ENCODE measurements around the gene C6orf47. TPM values are rescaled to one million over a fixed set of nuclear protein-coding genes. Genes with fewer than 3 reads are reported as not detected.

Gene C6orf47
- total RNA-seq, 1 experiment from 2014 or later: 22.4 TPM

GRCh38 chr6:31701666-31702404 lies 41.3 kb upstream of the C6orf47 start:
- no TSS peak for BruUV-seq (replicated peaks)
- DNase-seq (ENCODE audit: low read depth, low spot score): no peak
- CTCF ChIA-PET: no interaction called here
- H3K27me3 ChIP-seq (ENCODE audit: control insufficient read depth, insufficient read depth, low read length): no peaks in the 10 kb centered on the region
- peaks cover 7% of the 10 kb centered on the region; the same call in 1 of the 2 replicates for H3K4me1 ChIP-seq (ENCODE audit: control insufficient read depth, insufficient read depth, low read length)
- no peak for TF ChIP-seq SIN3A (IDR thresholded peaks at IDR 0.05; ENCODE audit: borderline replicate concordance, insufficient read depth, low read depth, low read length)
- no peak for TF ChIP-seq TCF7L2 (IDR thresholded peaks at IDR 0.05; ENCODE audit: low read depth, low read length)
- TF ChIP-seq REST (IDR thresholded peaks at IDR 0.05; ENCODE audit: insufficient read depth in 1 of 2, low read depth in 2 of 2, low read length in 1 of 2): no peak
- no peak for TF ChIP-seq CTCF (IDR thresholded peaks at IDR 0.05)
- no peak for TF ChIP-seq POLR2AphosphoS5 (IDR thresholded peaks at IDR 0.05; ENCODE audit: low read depth, low read length)
- POLR2A ChIA-PET: no interaction called here
- ATAC-seq: no peak
- peaks cover 4% of the 10 kb centered on the region; the same call in 1 of the 2 replicates for H3K36me3 ChIP-seq (ENCODE audit: control insufficient read depth, insufficient read depth, low read length)
- peak overlapping the region; percentile 95 for H3K27ac ChIP-seq (ENCODE audit: low read length)
- in situ Hi-C loops (cut with HindIII; ENCODE audit: low pct_unique_long_range_greater_than_20kb, low sequenced_read_pairs) (no loop called here), intact Hi-C loops (cut with micrococcal nuclease; ENCODE audit: unreplicated experiment) (no loop called here)
- H3K9me3 ChIP-seq (ENCODE audit: control insufficient read depth, insufficient read depth, low read depth, low read length): no peaks in the 10 kb centered on the region
- H3K4me3 ChIP-seq (ENCODE audit: low read depth in 2 of 2, low read length in 2 of 2): peak overlapping the region; percentile 92 to 99

- H3K4me3 ChIP-seq (ENCODE audit: low read depth in 2 of 2, low read length in 2 of 2): no peak overlapping the region
- no peak overlapping the region for H3K27ac ChIP-seq (ENCODE audit: low read length)
- in situ Hi-C loops (cut with HindIII; ENCODE audit: low pct_unique_long_range_greater_than_20kb, low sequenced_read_pairs) (no loop called here), intact Hi-C loops (cut with micrococcal nuclease; ENCODE audit: unreplicated experiment) (no loop called here)
- no peak for TF ChIP-seq TCF7L2 (IDR thresholded peaks at IDR 0.05; ENCODE audit: low read depth, low read length)
- no peak for TF ChIP-seq POLR2AphosphoS5 (IDR thresholded peaks at IDR 0.05; ENCODE audit: low read depth, low read length)
- TF ChIP-seq CTCF (IDR thresholded peaks at IDR 0.05): no peak
- TF ChIP-seq SIN3A (IDR thresholded peaks at IDR 0.05; ENCODE audit: borderline replicate concordance, insufficient read depth, low read depth, low read length): no peak
- no peak for TF ChIP-seq REST (IDR thresholded peaks at IDR 0.05; ENCODE audit: insufficient read depth in 1 of 2, low read depth in 2 of 2, low read length in 1 of 2)
- H3K27me3 ChIP-seq (ENCODE audit: control insufficient read depth, insufficient read depth, low read length): no peaks in the 10 kb centered on the region
- H3K36me3 ChIP-seq (ENCODE audit: control insufficient read depth, insufficient read depth, low read length): peaks cover 4% of the 10 kb centered on the region; the same call in 1 of the 2 replicates
- DNase-seq (ENCODE audit: low read depth, low spot score): no peak
- H3K4me1 ChIP-seq (ENCODE audit: control insufficient read depth, insufficient read depth, low read length): peaks cover 7% of the 10 kb centered on the region; the same call in 1 of the 2 replicates
- no peak for ATAC-seq
- no TSS peak for BruUV-seq (replicated peaks)
- ChIA-PET CTCF (no interaction called here), POLR2A (interaction anchor here (0.5 kb wide), 1 partner anchor 75 kb away, joined by 8 read pairs; no protein-coding TSS in a partner anchor)
- H3K9me3 ChIP-seq (ENCODE audit: control insufficient read depth, insufficient read depth, low read depth, low read length): no peaks in the 10 kb centered on the region
These were observed 40.3 kb upstream of the C6orf47 start for GRCh38 chr6:31700740-31701401.

Measured in Panc1 (cell line).